ENCODE results near the gene SMYD3. TPM values are rescaled to one million over a fixed set of nuclear protein-coding genes. Genes with fewer than 3 reads are reported as not detected.
A peak's percentile ranks its signal among the peaks of the same experiment; 100 is the strongest.

The SMYD3 gene
- total and polyA plus RNA-seq, 2 of the 4 experiments (the other 2 are of a cell fraction): 26.5 to 37.6 TPM

- BruUV-seq (replicated peaks): no TSS peak
- ChIA-PET POLR2A (ENCODE audit: unreplicated experiment) (no interaction called here), CTCF (interaction anchor here (1.0 kb wide), 1 partner anchor 10 kb away, joined by 3 read pairs; no protein-coding TSS in a partner anchor)
- 0 out of 2 replicates have a peak overlapping the region, but pooled peaks have one; percentile 35 for H3K14ac ChIP-seq (replicated peaks; ENCODE audit: low read depth, low read length)
- H3K4me2 ChIP-seq (ENCODE audit: low read depth, low read length): no peak overlapping the region
- H3K36me3 ChIP-seq (ENCODE audit: control insufficient read depth, insufficient read depth, low read length): no peaks in the 10 kb centered on the region
- H2AK9ac ChIP-seq (replicated peaks; ENCODE audit: low read depth, low read length, poor library complexity): no peak overlapping the region
- peak overlapping the region; percentile 7 for H2BK20ac ChIP-seq (ENCODE audit: low read depth, low read length)
- H3K18ac ChIP-seq (ENCODE audit: low read depth, low read length): peak overlapping the region; percentile 43; the same call in 1 of the 2 replicates
- peak overlapping the region; percentile 9; the same call in 1 of the 2 replicates for H3K4ac ChIP-seq (ENCODE audit: low read depth, low read length)
- ATAC-seq (ENCODE audit: low read depth) (no peak), DNase-seq (no peak)
- H3K9me3 ChIP-seq (ENCODE audit: control insufficient read depth, insufficient read depth, low read length): no peaks in the 10 kb centered on the region
- intact Hi-C loops (cut with micrococcal nuclease) (no loop called here), dilution Hi-C loops (cut with HindIII; ENCODE audit: low sequenced_read_pairs, unreplicated experiment) (no loop called here), in situ Hi-C loops (cut with MboI; ENCODE audit: low sequenced_read_pairs) (loop anchor here (10.0 kb wide), 1 partner anchor 343 kb away; no protein-coding TSS in a partner anchor)
- H4K91ac ChIP-seq (ENCODE audit: insufficient read depth, low read depth, low read length): no peak overlapping the region; the same call in 1 of the 2 replicates
- no peak overlapping the region for H3K4me3 ChIP-seq (ENCODE audit: insufficient read depth, low read depth, low read length)
- peak overlapping the region; percentile 37; the same call in 1 of the 2 replicates for H3K23ac ChIP-seq (ENCODE audit: low read depth, low read length)
- H4K20me1 ChIP-seq (ENCODE audit: insufficient read depth, low read length): no peaks in the 10 kb centered on the region
- H3K9ac ChIP-seq (ENCODE audit: low read depth, low read length): no peak overlapping the region
- WGBS, 2 experiments (ENCODE audit: extremely low coverage in 2 of 2, insufficient read length in 1 of 2): no CpG with 5 or more reads among the region's 3 CpGs
- H2BK15ac ChIP-seq (ENCODE audit: low read depth, low read length): peak overlapping the region; percentile 54; the same call in 1 of the 3 replicates
- peaks cover 6% of the 10 kb centered on the region for H3K9me1 ChIP-seq (ENCODE audit: insufficient read depth, low read length)
- H4K5ac ChIP-seq (ENCODE audit: low read depth, low read length): no peak overlapping the region; the same call in 1 of the 2 replicates
- H3K4me1 ChIP-seq (ENCODE audit: control insufficient read depth, insufficient read depth, low read length): peaks cover 4% of the 10 kb centered on the region; the same call in 1 of the 2 replicates
- peaks cover 2 to 8% of the 10 kb centered on the region in 2 experiments; a peak in 2 of 4 replicates for H3K79me1 ChIP-seq (ENCODE audit: low read depth in 1 of 2, low read length in 2 of 2)
- H2AK5ac ChIP-seq (ENCODE audit: low read depth, low read length): peak overlapping the region; percentile 5; the same call in 1 of the 2 replicates
- H2AFZ ChIP-seq (replicated peaks; ENCODE audit: low read length, poor library complexity): no peak overlapping the region
- H4K8ac ChIP-seq (ENCODE audit: low read depth in 2 of 2, low read length in 2 of 2): peak overlapping the region in 1 of 2 experiments; percentile 13; a peak in 1 of 4 replicates
- H3K27ac ChIP-seq (ENCODE audit: insufficient read depth, low read length): no peak overlapping the region
- peak overlapping the region; percentile 81 for H2BK120ac ChIP-seq (ENCODE audit: low read depth, low read length)
- H3K56ac ChIP-seq (ENCODE audit: extremely low read depth, insufficient read depth, low read length): no peak overlapping the region
- no peaks in the 10 kb centered on the region for H3K27me3 ChIP-seq (ENCODE audit: control insufficient read depth, insufficient read depth, low read length)
- H2BK5ac ChIP-seq (ENCODE audit: low read depth, low read length, poor library complexity, severe bottlenecking): no peak overlapping the region
- TF ChIP-seq FOS (IDR thresholded peaks at IDR 0.05; ENCODE audit: low read depth, low read length) (no peak), BHLHE40 (IDR thresholded peaks at IDR 0.05; ENCODE audit: low read depth, low read length) (no peak), SMC3 (IDR thresholded peaks at IDR 0.05; ENCODE audit: low read depth, low read length) (no peak), RCOR1 (IDR thresholded peaks at IDR 0.05; ENCODE audit: insufficient replicate concordance, low read length) (no peak), ELK1 (IDR thresholded peaks at IDR 0.05; ENCODE audit: borderline replicate concordance, low read depth, low read length) (no peak), MAZ (IDR thresholded peaks at IDR 0.05; ENCODE audit: borderline replicate concordance, low read depth, low read length) (no peak), USF2 (IDR thresholded peaks at IDR 0.05; ENCODE audit: low read depth, low read length) (no peak), CEBPB (IDR thresholded peaks at IDR 0.05; ENCODE audit: low read depth, low read length) (no peak), POLR2A (IDR thresholded peaks at IDR 0.05; ENCODE audit: low read depth, low read length) (no peak), CTCF (conservative IDR thresholded peaks at IDR 0.05; ENCODE audit: low read depth, low read length) (no peak)
These were observed 395.5 kb downstream of the SMYD3 start for GRCh38 chr1:246111570-246111969.
